DND-41 (cell line): ENCODE results near the gene GPR137B.
A peak's percentile ranks its signal among the peaks of the same experiment; 100 is the strongest.

Experiments used
- ATAC-seq: fragments of 200-7000 bp; cut with Tn5 transposase; 3 replicates; pipeline ENCODE4 v1.9.1; 2021; ENCODE audit warnings: low read depth; ENCODE audit not compliant: insufficient read depth
- DNase-seq: peaks from one replicate; pipeline ENCODE4 v3.0.0-alpha.2; 2020
- H2AFZ ChIP-seq: 2 replicates; pipeline ENCODE4 v1.6.0; 2012; ENCODE audit warnings: low read depth, low read length
- H3K27ac ChIP-seq: 2 replicates; pipeline ENCODE4 v1.5.1; 2012; ENCODE audit warnings: low read length, inconsistent platforms
- H3K27me3 ChIP-seq: fragments of 200-600 bp; sonication (generic); 2 replicates; pipeline ENCODE4 v1.6.0; 2012; ENCODE audit warnings: low read length, mild to moderate bottlenecking, inconsistent platforms; ENCODE audit not compliant: insufficient read depth, poor library complexity
- H3K36me3 ChIP-seq: 2 replicates; pipeline ENCODE4 v1.5.1; 2012; ENCODE audit warnings: low read length, inconsistent platforms; ENCODE audit not compliant: insufficient read depth
- H3K4me1 ChIP-seq: 2 replicates; pipeline ENCODE4 v1.5.1; 2012; ENCODE audit warnings: mild to moderate bottlenecking, low read length; ENCODE audit not compliant: insufficient read depth
- H3K4me2 ChIP-seq: 2 replicates; pipeline ENCODE4 v1.6.0; 2012; ENCODE audit warnings: mild to moderate bottlenecking, moderate library complexity, low read length, inconsistent platforms; ENCODE audit not compliant: insufficient read depth
- H3K4me3 ChIP-seq, 2 experiments: fragments of 200-600 bp in 1 of 2; shearing (Covaris generic) in 1 of 2; 2 replicates each; pipeline ENCODE4 v1.5.1; 2012 to 2016; ENCODE audit warnings: inconsistent platforms in 2 of 2, low read length in 2 of 2, mild to moderate bottlenecking in 2 of 2, low read depth in 1 of 2, moderate library complexity in 1 of 2
- H3K79me2 ChIP-seq: 2 replicates; pipeline ENCODE4 v1.6.0; 2012; ENCODE audit warnings: low read length, inconsistent platforms; ENCODE audit not compliant: insufficient read depth
- H3K9ac ChIP-seq: 2 replicates; pipeline ENCODE4 v1.6.0; 2012; ENCODE audit warnings: low read depth, mild to moderate bottlenecking, inconsistent platforms, low read length, moderate library complexity
- H3K9me3 ChIP-seq: 2 replicates; pipeline ENCODE4 v1.5.1; 2012; ENCODE audit warnings: low read length, moderate library complexity, mild to moderate bottlenecking, inconsistent platforms; ENCODE audit not compliant: insufficient read depth, severe bottlenecking
- H4K20me1 ChIP-seq: 2 replicates; pipeline ENCODE4 v1.6.0; 2012; ENCODE audit warnings: low read length; ENCODE audit not compliant: insufficient read depth
- EZH2 ChIP-seq: IDR thresholded peaks from 3 replicates; pipeline ENCODE4 v1.6.1; 2012; ENCODE audit warnings: borderline replicate concordance, low read depth, mild to moderate bottlenecking, moderate library complexity, low read length, inconsistent platforms; ENCODE audit not compliant: severe bottlenecking
- TF ChIP-seq, protein P1 (sequence below): IDR thresholded peaks from 2 replicates; pipeline ENCODE4 v1.5.1; 2012; ENCODE audit warnings: borderline replicate concordance, low read length, moderate library complexity, mild to moderate bottlenecking; ENCODE audit not compliant: poor library complexity, severe bottlenecking; ENCODE audit errors: extremely low read depth

Gene GPR137B

DNA sequence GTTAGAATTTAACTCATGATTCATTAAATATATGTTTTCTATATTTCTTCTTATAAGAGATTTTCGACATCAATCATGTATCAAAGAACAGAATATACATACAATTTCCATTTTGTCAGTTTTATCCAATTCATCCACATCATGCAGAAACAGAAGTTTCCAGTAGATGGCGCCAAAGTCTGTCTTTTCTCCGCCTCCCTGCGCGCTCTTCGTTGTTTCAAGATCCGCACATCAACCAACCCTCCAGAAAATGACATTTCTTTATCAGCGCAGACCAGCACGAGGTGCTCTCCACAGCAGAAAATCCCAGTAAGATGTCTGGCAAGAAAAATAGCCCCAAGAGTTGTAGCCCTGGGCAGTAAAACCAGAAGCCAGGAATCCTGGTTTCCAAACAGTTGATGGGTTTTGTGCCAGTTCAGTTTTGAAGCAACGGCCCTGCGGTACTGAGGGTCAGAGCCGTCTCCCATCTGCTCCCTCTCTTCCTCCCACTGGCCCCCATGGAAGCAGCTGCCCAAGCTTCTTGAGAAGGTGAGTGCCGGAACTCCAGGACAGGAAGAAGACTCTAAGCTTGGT, 38.6 kb upstream of the GPR137B start:
- Histone ChIP-seq H3K4me2 (no peak overlapping the region), H3K4me1 (no peaks in the 10 kb centered on the region), H2AFZ (peak overlapping the region; percentile 51; the same call in 1 of the 2 replicates), H3K79me2 (no peaks in the 10 kb centered on the region), H3K27ac (no peak overlapping the region), H3K9ac (no peak overlapping the region), H3K4me3 (no peak overlapping the region), H3K27me3 (no peaks in the 10 kb centered on the region), H3K9me3 (no peaks in the 10 kb centered on the region), H4K20me1 (no peaks in the 10 kb centered on the region), H3K36me3 (no peaks in the 10 kb centered on the region)
- DNase-seq (peak; percentile 49), ATAC-seq (peak; percentile 74)
- TF ChIP-seq EZH2 = no peak
- TF ChIP-seq, protein P1, sequence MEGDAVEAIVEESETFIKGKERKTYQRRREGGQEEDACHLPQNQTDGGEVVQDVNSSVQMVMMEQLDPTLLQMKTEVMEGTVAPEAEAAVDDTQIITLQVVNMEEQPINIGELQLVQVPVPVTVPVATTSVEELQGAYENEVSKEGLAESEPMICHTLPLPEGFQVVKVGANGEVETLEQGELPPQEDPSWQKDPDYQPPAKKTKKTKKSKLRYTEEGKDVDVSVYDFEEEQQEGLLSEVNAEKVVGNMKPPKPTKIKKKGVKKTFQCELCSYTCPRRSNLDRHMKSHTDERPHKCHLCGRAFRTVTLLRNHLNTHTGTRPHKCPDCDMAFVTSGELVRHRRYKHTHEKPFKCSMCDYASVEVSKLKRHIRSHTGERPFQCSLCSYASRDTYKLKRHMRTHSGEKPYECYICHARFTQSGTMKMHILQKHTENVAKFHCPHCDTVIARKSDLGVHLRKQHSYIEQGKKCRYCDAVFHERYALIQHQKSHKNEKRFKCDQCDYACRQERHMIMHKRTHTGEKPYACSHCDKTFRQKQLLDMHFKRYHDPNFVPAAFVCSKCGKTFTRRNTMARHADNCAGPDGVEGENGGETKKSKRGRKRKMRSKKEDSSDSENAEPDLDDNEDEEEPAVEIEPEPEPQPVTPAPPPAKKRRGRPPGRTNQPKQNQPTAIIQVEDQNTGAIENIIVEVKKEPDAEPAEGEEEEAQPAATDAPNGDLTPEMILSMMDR = peak; percentile 87

DNA sequence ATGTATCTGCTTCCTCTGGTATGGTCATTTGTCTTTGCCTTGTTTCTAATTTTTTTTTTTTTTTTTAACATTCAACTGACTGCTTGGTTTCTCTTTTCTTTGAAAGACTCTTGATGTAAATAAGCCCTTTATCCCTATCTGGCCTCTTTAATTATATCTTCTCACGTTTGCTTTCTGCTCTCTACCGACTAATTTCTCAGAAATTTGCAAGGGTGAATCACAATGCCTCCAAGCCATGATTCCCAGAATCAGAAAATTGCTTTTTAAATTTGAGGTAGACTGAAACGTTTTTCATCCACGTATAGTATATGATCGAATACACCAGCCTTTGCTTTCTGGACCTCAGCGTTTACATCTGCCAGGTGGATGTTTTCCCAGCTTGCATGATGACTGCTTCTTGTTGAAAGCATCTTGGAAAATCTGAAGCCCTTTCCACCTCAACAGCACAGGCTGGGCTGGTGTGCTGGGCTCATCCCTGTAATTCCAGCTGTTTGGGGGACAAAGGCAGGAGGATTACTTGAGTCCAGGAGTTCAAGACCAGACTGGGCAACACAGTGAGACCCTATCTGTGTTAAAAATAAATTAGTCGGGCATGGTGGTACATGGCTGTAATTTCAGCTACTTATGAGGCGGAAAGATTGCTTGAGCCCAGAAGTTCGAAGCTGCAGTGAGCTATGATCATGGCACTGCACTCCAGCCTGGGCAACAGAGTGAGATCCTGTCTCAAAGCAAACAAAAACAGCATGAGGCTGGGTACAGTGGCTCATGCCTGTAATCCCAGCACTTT, 35.0 kb upstream of the GPR137B start:
- H3K36me3 ChIP-seq = no peaks in the 10 kb centered on the region
- H3K4me3 ChIP-seq = no peak overlapping the region
- no peak overlapping the region for H3K27ac ChIP-seq
- no peak for ATAC-seq
- no peaks in the 10 kb centered on the region for H3K9me3 ChIP-seq
- no peaks in the 10 kb centered on the region for H3K4me1 ChIP-seq
- H3K79me2 ChIP-seq = no peaks in the 10 kb centered on the region
- no peak for DNase-seq
- H3K4me2 ChIP-seq = no peak overlapping the region
- H4K20me1 ChIP-seq = no peaks in the 10 kb centered on the region
- no peaks in the 10 kb centered on the region for H3K27me3 ChIP-seq
- H2AFZ ChIP-seq = no peak overlapping the region
- H3K9ac ChIP-seq = no peak overlapping the region
- TF ChIP-seq EZH2 = no peak
- TF ChIP-seq, protein P1 = no peak

DNA sequence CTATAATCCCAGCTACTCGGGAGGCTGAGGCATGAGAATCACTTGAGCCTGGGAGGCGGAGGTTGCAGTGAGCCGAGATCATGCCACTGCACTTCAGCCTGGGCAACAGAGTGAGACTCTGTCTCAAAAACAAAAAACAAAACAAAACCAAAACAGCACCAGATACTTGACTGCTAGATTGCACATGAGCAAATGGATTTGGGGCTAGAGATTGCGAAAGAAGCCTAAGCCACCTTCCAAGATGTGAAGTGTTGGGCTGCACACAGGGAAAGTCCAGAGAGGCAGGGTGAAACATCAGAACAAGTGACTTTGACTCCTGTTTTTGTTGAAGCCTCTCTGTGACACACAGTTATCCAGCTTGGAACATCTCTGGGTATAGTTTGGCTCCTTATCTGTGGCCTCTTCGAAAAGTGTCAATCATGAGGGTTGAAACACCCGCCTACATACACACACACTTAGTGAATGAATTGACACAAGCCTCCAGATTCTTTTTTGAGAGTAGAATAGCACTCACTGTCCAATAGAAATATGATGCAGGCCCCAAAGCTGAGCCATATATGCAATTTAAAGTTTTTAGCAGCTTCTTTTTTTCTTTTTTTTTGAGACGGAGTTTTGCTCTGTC, 34.2 kb upstream of the GPR137B start:
- H3K4me1 ChIP-seq = no peaks in the 10 kb centered on the region
- H3K9ac ChIP-seq = no peak overlapping the region
- no peak overlapping the region for H3K4me2 ChIP-seq
- no peak overlapping the region for H2AFZ ChIP-seq
- H3K4me3 ChIP-seq = no peak overlapping the region
- ATAC-seq (no peak), DNase-seq (no peak)
- H3K27ac ChIP-seq = no peak overlapping the region
- no peaks in the 10 kb centered on the region for H4K20me1 ChIP-seq
- H3K79me2 ChIP-seq = no peaks in the 10 kb centered on the region
- H3K9me3 ChIP-seq = no peaks in the 10 kb centered on the region
- no peak for TF ChIP-seq EZH2
- TF ChIP-seq, protein P1 = no peak
- no peaks in the 10 kb centered on the region for H3K36me3 ChIP-seq
- H3K27me3 ChIP-seq = no peaks in the 10 kb centered on the region
